ENCODE results near the gene SMC5. TPM values are rescaled to one million over a fixed set of nuclear protein-coding genes. Genes with fewer than 3 reads are reported as not detected.

Gene SMC5
- total and polyA plus RNA-seq, 2 of the 8 experiments (the other 6 are each of a cell fraction or from before 2014, with no cell fraction given): 4.5 to 22.6 TPM

GRCh38 chr9:70340572-70340971, 81.8 kb downstream of the SMC5 start:
- Histone ChIP-seq H3K4me1 (replicated peaks in 1 of 4; ENCODE audit: control insufficient read depth in 3 of 4, insufficient read depth in 4 of 4, low read length in 3 of 4) (no peaks in the 10 kb centered on the region), H2AK5ac (ENCODE audit: low read depth, low read length) (no peak overlapping the region), H3K4ac (replicated peaks; ENCODE audit: insufficient read length, low read depth, low read length) (no peak overlapping the region), H3K14ac (ENCODE audit: insufficient read length) (no peak overlapping the region), H4K5ac (ENCODE audit: insufficient read length, low read depth, low read length) (no peak overlapping the region), H4K20me1 (replicated peaks in 1 of 2; ENCODE audit: control insufficient read depth in 1 of 2, insufficient read depth in 2 of 2, low read length in 2 of 2) (no peaks in the 10 kb centered on the region), H3K9ac (replicated peaks in 1 of 4; ENCODE audit: extremely low read depth in 1 of 4, low read depth in 3 of 4, low read length in 3 of 4) (no peak overlapping the region), H3K27ac (ENCODE audit: low read depth, low read length) (no peak overlapping the region), H3K23ac (ENCODE audit: insufficient read length) (no peak overlapping the region), H3K9me3 (ENCODE audit: insufficient read depth in 2 of 2, low read depth in 1 of 2, low read length in 1 of 2) (no peaks in the 10 kb centered on the region), H2BK15ac (ENCODE audit: low read length) (no peak overlapping the region), H4K91ac (replicated peaks; ENCODE audit: insufficient read length, low read length) (no peak overlapping the region), H3K79me2 (ENCODE audit: control insufficient read depth in 1 of 2, insufficient read depth in 2 of 2, low read length in 2 of 2) (no peaks in the 10 kb centered on the region), H3K27me3 (replicated peaks in 1 of 4; ENCODE audit: control insufficient read depth in 3 of 4, extremely low read depth in 1 of 4, insufficient read depth in 3 of 4, low read length in 3 of 4) (no peaks in the 10 kb centered on the region), H3K36me3 (ENCODE audit: control insufficient read depth in 2 of 4, insufficient read depth in 4 of 4, low read length in 3 of 4) (no peaks in the 10 kb centered on the region), H3K4me2 (ENCODE audit: insufficient read depth in 1 of 2, low read depth in 2 of 2, low read length in 2 of 2) (no peak overlapping the region), H4K8ac (ENCODE audit: extremely low read depth, insufficient read depth, low read length) (no peak overlapping the region), H2BK120ac (replicated peaks; ENCODE audit: low read depth, low read length) (no peak overlapping the region), H3K56ac (replicated peaks; ENCODE audit: insufficient read length, low read depth, low read length) (no peak overlapping the region), H2BK5ac (ENCODE audit: low read depth, low read length) (no peak overlapping the region), H2BK12ac (ENCODE audit: low read depth, low read length) (no peak overlapping the region), H3K18ac (ENCODE audit: extremely low read depth, low read length) (no peak overlapping the region), H3K4me3 (ENCODE audit: extremely low read depth in 1 of 4, insufficient read depth in 2 of 4, low read depth in 3 of 4, low read length in 4 of 4) (no peak overlapping the region), H2BK20ac (ENCODE audit: low read length) (no peak overlapping the region), H3K23me2 (ENCODE audit: low read depth, low read length) (no peaks in the 10 kb centered on the region), H3K79me1 (ENCODE audit: low read depth, low read length) (no peaks in the 10 kb centered on the region), H2AFZ (ENCODE audit: low read length) (no peak overlapping the region)
- no peak for DNase-seq (ENCODE audit: low read depth in 1 of 2, low spot score in 2 of 2)
- CTCF ChIA-PET (ENCODE audit: partially characterized antibody): interaction anchor here (0.6 to 2.8 kb wide), 12 partner anchors 19 to 735 kb away, joined by 3 to 15 read pairs (median 3); no protein-coding TSS in a partner anchor
- POLR2A ChIA-PET (ENCODE audit: partially characterized antibody): no interaction called here
- WGBS, 2 experiments (ENCODE audit: extremely low coverage in 1 of 2, insufficient coverage in 1 of 2, insufficient read length in 1 of 2, insufficient replicate concordance in 2 of 2, low coverage in 1 of 2, low lambda C conversion rate in 2 of 2, missing lambda C conversion rate in 1 of 2): 59% methylated on average over 1 of the region's 1 CpG; no CpG with 5 or more reads in 1 of the 2 experiments
- FAIRE-seq: no peak
- TF ChIP-seq TAF7 (optimal IDR thresholded peaks at IDR 0.05; ENCODE audit: borderline replicate concordance, low read depth, low read length) (no peak), RAD21 (IDR thresholded peaks at IDR 0.05 in 1 of 2, conservative IDR thresholded peaks at IDR 0.05 in 1 of 2; ENCODE audit: low read depth in 2 of 2, low read length in 2 of 2) (peak in 1 of 2 experiments; percentile 39; a peak in 3 of 4 replicates)
- TF ChIP-seq, protein P1, sequence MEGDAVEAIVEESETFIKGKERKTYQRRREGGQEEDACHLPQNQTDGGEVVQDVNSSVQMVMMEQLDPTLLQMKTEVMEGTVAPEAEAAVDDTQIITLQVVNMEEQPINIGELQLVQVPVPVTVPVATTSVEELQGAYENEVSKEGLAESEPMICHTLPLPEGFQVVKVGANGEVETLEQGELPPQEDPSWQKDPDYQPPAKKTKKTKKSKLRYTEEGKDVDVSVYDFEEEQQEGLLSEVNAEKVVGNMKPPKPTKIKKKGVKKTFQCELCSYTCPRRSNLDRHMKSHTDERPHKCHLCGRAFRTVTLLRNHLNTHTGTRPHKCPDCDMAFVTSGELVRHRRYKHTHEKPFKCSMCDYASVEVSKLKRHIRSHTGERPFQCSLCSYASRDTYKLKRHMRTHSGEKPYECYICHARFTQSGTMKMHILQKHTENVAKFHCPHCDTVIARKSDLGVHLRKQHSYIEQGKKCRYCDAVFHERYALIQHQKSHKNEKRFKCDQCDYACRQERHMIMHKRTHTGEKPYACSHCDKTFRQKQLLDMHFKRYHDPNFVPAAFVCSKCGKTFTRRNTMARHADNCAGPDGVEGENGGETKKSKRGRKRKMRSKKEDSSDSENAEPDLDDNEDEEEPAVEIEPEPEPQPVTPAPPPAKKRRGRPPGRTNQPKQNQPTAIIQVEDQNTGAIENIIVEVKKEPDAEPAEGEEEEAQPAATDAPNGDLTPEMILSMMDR (IDR thresholded peaks at IDR 0.05; ENCODE audit: control extremely low read depth in 1 of 3, insufficient read depth in 1 of 3, low read depth in 1 of 3, low read length in 3 of 3): peak in 1 of 3 experiments; percentile 12; a peak in 1 of 4 replicates
